ENCODE measurements around the gene CACNA2D1.

Gene CACNA2D1

GRCh38 chr7:81929386-81929785 lies 514.2 kb downstream of the CACNA2D1 start:
- no peak for DNase-seq

- no peak for DNase-seq
Measured at GRCh38 chr7:81926154-81926553, 517.4 kb downstream of the CACNA2D1 start.

- DNase-seq, result no peak
Measured at GRCh38 chr7:81925530-81925929, 518.0 kb downstream of the CACNA2D1 start.

GRCh38 chr7:81924494-81924893 lies 519.1 kb downstream of the CACNA2D1 start:
- no peak for DNase-seq

- no peak for DNase-seq
Measured at GRCh38 chr7:81919494-81919893, 524.1 kb downstream of the CACNA2D1 start.

- DNase-seq, result no peak
Measured at GRCh38 chr7:81908220-81908619, 535.4 kb downstream of the CACNA2D1 start.

GRCh38 chr7:81903115-81903514 lies 540.5 kb downstream of the CACNA2D1 start:
- no peak for DNase-seq

- no peak for DNase-seq
Measured at GRCh38 chr7:81902536-81902935, 541.0 kb downstream of the CACNA2D1 start.
